HG02884 (cell line): ENCODE data around the gene SPATA16.
"Not testable (repeated sequence)": the region's sequence is repeated elsewhere in the genome, so short reads cannot be mapped to it uniquely, and the experiment has no call there.

Source experiments
- ATAC-seq: cut with Tn5 transposase; IDR thresholded peaks from one replicate; pipeline ENCODE4 v1.9.1; 2021; ENCODE audit warnings: mild to moderate bottlenecking, moderate library complexity; ENCODE audit not compliant: unreplicated experiment

Gene SPATA16, protein sequence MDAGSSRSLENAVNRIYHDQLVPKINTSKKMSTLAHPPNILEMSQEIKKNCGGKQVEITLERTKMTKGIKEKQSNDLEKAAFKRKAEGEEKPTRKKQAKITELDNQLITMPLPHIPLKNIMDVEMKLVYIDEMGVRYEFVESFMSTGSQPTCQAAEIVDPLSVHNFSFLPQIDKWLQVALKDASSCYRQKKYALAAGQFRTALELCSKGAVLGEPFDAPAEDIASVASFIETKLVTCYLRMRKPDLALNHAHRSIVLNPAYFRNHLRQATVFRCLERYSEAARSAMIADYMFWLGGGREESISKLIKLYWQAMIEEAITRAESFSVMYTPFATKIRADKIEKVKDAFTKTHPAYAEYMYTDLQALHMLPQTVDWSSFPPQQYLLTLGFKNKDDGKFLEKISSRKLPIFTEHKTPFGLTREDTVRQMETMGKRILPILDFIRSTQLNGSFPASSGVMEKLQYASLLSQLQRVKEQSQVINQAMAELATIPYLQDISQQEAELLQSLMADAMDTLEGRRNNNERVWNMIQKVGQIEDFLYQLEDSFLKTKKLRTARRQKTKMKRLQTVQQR

DNA sequence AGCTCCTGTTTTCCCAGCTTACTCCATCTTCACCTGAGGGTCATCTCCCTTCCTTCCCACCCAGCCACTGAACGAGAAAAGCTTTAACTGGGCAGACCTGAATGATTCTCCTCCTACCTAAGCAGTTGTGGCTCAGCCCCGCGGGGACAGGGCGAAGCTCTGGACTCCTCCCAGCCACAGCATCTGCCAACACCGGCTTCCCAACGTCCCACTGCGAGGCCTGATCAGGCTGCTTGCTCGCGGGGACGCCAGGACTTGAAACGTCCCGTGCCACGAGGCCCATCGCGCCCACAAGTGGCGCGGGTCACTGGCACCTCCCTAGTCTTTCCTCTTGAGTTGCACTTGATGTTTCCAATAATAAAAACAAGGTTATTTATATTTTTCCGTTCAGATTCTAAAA lies at the start of gene SPATA16:
TSS of gene SPATA16 (minus strand) at position 250 of the 400 bp plus-strand sequence. CDS start 23,504 bp downstream, outside the sequence.
- no peak for ATAC-seq

DNA sequence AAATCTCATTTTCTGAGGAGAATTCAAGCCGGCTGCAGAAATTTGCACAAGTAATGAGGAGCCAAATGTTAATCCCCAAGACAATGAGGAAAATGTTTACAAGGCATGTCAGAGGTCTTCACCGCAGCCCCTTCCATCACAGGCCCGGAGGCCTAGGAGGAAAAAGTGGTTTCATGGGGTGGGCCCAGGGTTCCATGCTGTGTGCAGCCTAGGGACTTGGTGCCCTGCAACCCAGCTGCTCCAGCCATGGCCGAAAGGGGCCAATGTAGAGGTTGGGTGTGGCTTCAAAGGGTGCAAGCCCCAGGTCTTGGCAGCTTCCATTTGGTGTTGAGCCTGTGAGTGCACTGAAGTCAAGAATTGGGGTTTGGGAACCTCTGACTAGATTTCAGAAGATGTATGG lies 42.0 kb upstream of the SPATA16 start:
- not testable (repeated sequence) for ATAC-seq

- ATAC-seq: no peak
These were observed 32.6 kb upstream of the SPATA16 start for GRCh38 chr3:173173652-173174051.

- ATAC-seq: not testable (repeated sequence)
These were observed 18.1 kb upstream of the SPATA16 start for GRCh38 chr3:173159139-173159538.

DNA sequence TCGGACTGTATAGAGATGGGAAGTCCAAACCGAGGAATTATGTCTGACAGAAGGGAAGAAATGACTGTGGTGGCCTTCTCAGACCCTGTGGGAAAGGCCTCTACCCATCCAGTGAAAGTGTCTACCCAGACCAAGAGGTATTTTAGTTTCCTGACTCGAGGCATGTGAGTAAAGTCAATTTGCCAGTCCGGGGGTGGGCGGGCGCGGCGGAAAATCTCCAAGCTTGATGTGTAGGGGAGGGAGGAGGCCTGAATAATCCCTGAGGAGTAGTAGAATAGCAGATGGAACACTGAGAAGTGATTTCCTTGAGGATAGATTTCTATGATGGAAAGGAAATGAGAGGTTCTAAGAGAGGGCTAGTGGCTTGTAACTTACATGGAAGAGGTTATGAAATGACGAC lies 15.5 kb upstream of the SPATA16 start:
- ATAC-seq: not testable (repeated sequence)

- no peak for ATAC-seq
These were observed 12.6 kb upstream of the SPATA16 start for GRCh38 chr3:173153631-173154030.

GRCh38 chr3:173139420-173139819 lies 1.6 kb downstream of the SPATA16 start:
- ATAC-seq: no peak

GRCh38 chr3:173138026-173138425 lies 3.0 kb downstream of the SPATA16 start:
- ATAC-seq: no peak

GRCh38 chr3:173135059-173135458 lies 6.0 kb downstream of the SPATA16 start:
- ATAC-seq: no peak

GRCh38 chr3:173128633-173129032 lies 12.4 kb downstream of the SPATA16 start:
- no peak for ATAC-seq

- ATAC-seq: no peak
These were observed 29.7 kb downstream of the SPATA16 start for GRCh38 chr3:173111321-173111720.

DNA sequence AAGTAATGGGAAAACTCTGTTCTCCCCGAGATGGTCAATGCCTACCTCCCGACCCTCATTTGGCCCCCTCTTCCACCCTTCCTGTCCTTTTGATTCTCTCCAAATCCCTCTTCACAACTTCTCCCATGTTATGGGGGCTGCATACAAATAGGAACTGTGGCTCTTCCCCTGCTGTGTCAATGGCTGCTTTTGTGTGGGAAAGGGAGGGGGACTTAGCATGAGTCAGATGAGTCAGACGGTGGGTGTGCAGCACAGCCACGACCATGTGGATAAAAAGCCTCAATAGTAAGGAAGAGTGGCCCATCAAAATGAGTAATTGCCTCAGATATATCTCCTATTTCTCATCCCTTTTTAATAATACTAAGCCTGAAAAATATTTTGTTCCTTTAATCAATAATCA lies 31.9 kb downstream of the SPATA16 start:
- no peak for ATAC-seq

GRCh38 chr3:173103469-173103868 lies 37.6 kb downstream of the SPATA16 start:
- ATAC-seq: no peak

DNA sequence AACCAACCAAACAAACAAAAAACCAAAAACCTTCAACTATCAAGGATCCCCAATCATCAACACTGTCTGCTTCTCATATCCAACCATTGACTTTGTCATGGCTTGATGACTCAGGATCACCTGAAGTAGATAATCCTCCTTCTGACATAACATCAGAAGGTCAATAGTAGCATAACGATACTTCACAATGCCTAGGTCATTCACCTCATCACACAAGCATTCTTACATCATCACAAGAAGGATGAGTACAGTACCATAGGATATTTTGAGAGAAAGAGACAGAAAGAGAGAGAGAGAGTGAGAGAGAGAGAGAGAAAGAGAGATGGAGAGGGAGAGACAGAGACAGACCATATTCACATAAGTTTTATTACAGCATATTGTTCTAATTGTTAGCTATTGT lies 42.1 kb downstream of the SPATA16 start:
- no peak for ATAC-seq

DNA sequence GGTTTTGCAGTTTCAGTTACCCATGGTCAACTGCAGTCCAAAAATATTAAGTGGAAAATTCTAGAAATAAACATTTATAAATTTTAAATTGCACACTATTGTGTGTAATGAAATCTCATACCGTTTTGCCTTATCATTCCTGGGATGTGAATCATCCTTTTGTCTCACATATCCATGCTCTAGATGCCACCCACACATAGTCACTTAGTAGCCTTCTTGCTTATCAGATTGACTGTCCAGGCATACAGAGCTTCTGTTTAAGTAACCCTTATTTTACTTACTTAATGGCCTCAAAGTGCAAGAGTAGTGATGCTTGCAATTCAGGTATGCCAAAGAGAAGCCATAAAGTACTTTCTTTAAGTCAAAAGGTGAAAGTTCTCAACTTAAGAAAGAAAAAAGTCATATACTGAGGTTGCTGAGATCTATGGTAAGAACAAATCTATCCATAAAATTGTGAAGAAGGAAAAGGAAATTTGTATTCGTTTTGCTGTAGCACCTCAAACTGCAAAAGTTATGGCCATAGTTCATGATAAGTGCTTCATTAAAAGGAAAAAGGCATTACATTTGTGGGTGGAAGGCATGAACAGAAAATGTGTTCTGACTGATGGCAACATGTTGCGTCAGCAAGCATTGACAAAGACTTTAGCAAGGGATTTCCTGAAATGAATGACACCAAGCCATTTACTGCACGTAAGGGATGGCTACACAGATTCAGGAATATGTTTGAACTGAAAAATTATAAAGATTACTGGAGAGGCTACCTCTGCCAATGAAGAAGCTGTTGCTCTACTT lies 43.8 kb downstream of the SPATA16 start:
- ATAC-seq: no peak

- ATAC-seq: no peak
These were observed 44.9 kb downstream of the SPATA16 start for GRCh38 chr3:173096140-173096539.

GRCh38 chr3:173092038-173092437 lies 49.0 kb downstream of the SPATA16 start:
- ATAC-seq: no peak

- no peak for ATAC-seq
These were observed 50.5 kb downstream of the SPATA16 start for GRCh38 chr3:173090492-173090891.

DNA sequence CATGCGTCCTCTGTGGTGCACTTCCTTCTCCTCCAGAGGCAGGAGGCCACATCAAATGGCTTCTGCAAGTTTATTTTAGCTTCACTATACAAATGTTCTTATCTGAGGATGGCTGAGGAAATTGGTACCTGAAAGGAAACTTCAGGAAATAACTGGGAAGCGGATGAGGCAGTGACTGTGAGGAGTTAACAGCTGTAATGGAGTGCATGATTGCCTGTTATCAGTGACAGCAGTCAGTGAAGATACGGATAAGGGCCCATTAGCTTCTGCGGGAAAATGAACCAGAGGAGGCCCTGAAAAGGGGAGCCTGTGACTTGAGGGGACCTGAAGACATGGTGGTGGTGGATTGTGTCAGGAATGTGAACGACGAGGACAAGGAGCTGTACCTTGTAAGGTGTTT lies 51.8 kb downstream of the SPATA16 start:
- no peak for ATAC-seq

- ATAC-seq: no peak
These were observed 62.5 kb downstream of the SPATA16 start for GRCh38 chr3:173078525-173078924.
